GM12878 (cell line): ENCODE measurements around the gene CNTD1. TPM values are rescaled to one million over a fixed set of nuclear protein-coding genes. Genes with fewer than 3 reads are reported as not detected.

ENCODE experiments used
- ATAC-seq: fragments of 200-7000 bp; cut with Tn5 transposase; 3 replicates; pipeline ENCODE4 v1.9.1; 2020; ENCODE audit warnings: mild to moderate bottlenecking, moderate library complexity
- BruUV-seq: library from RNA; stranded (reverse); fragments of 400-500 nt; replicated peaks from 2 replicates; lab custom pipeline; 2021; lab: Mats Ljungman, UMichigan
- CTCF ChIA-PET: fragments of 300-600 bp; sonication (Branson Sonifier 250); formaldehyde crosslinking; extraction: SDS; loops from one replicate; lab custom pipeline; 2021; ENCODE audit warnings: inconsistent platforms; lab: Yijun Ruan, JAX
- POLR2A ChIA-PET: fragments of 350-600 bp; formaldehyde crosslinking; extraction: SDS; loops from one replicate; lab custom pipeline; 2021; ENCODE audit warnings: inconsistent platforms; lab: Charles Lee
- RAD21 ChIA-PET: fragments of 300-600 bp; sonication (Branson Sonifier 250); formaldehyde crosslinking; loops from one replicate; lab custom pipeline; 2023; ENCODE audit warnings: antibody characterized with exemption; ENCODE audit not compliant: unreplicated experiment; lab: Charles Lee
- SMC1A ChIA-PET: fragments of 300-600 bp; sonication (Branson Sonifier 250); formaldehyde crosslinking; loops from one replicate; lab custom pipeline; 2023; ENCODE audit not compliant: unreplicated experiment, uncharacterized antibody; lab: Charles Lee
- DNase-seq: peaks from one replicate; pipeline ENCODE4 v3.0.0-alpha.2; 2011; ENCODE audit warnings: low read depth, low spot score
- FAIRE-seq: peaks from 3 replicates; lab custom pipeline; 2011; peaks lifted over from hg19 to GRCh38; lab: Jason Lieb, UNC
- H2AFZ ChIP-seq: 2 replicates; pipeline ENCODE4 v1.6.0; 2011; ENCODE audit warnings: low read depth, low read length, control low read depth; ENCODE audit not compliant: control insufficient read depth
- H3K27ac ChIP-seq: 2 replicates; pipeline ENCODE4 v1.5.1; 2011; ENCODE audit warnings: control low read depth; ENCODE audit not compliant: control insufficient read depth, insufficient read depth
- H3K27me3 ChIP-seq, 2 experiments: replicated peaks in 1 of 2; 2 replicates each; pipeline versions ENCODE4 v1.6.0 to v1.6.1; 2011; ENCODE audit warnings: low read length in 1 of 2; ENCODE audit not compliant: control insufficient read depth in 2 of 2, insufficient read depth in 2 of 2
- H3K36me3 ChIP-seq, 2 experiments: 2 replicates each; pipeline ENCODE4 v1.5.1; 2011; ENCODE audit warnings: low read length in 1 of 2; ENCODE audit not compliant: control insufficient read depth in 2 of 2, insufficient read depth in 2 of 2
- H3K4me1 ChIP-seq: 2 replicates; pipeline ENCODE4 v1.6.1; 2011; ENCODE audit warnings: mild to moderate bottlenecking, low read length, moderate library complexity, mixed read lengths; ENCODE audit not compliant: control insufficient read depth, insufficient read depth
- H3K4me2 ChIP-seq: 2 replicates; pipeline ENCODE4 v1.6.0; 2011; ENCODE audit warnings: control low read depth; ENCODE audit not compliant: control insufficient read depth, insufficient read depth
- H3K4me3 ChIP-seq: fragments of 200-600 bp; sonication (generic); 2 replicates; pipeline ENCODE4 v1.5.1; 2016
- H3K79me2 ChIP-seq: 2 replicates; pipeline ENCODE4 v1.6.0; 2011; ENCODE audit warnings: low read length; ENCODE audit not compliant: control insufficient read depth, insufficient read depth
- H3K9ac ChIP-seq: 2 replicates; pipeline ENCODE4 v1.8.0; 2011; ENCODE audit warnings: low read length, control low read depth, mixed read lengths; ENCODE audit not compliant: control insufficient read depth, insufficient read depth
- H3K9me3 ChIP-seq: replicated peaks from 3 replicates; pipeline ENCODE4 v1.5.1; 2011; ENCODE audit warnings: mild to moderate bottlenecking, low read length; ENCODE audit not compliant: control insufficient read depth, insufficient read depth
- H4K20me1 ChIP-seq: 2 replicates; pipeline ENCODE4 v1.6.0; 2011; ENCODE audit not compliant: control insufficient read depth, insufficient read depth
- BHLHE40 ChIP-seq, 2 experiments: fragments of 450-650 bp in 1 of 2; IDR thresholded peaks; 2 replicates each; pipeline ENCODE4 v1.6.1; 2011 to 2017; ENCODE audit warnings: low read depth in 2 of 2, borderline replicate concordance in 1 of 2, improper control_type of control experiment in 1 of 2, low read length in 1 of 2, mild to moderate bottlenecking in 1 of 2
- EED ChIP-seq: sonication (generic); IDR thresholded peaks from 2 replicates; pipeline ENCODE4 v1.6.1; 2016; ENCODE audit warnings: antibody characterized with exemption, low read depth
- MEF2B ChIP-seq: fragments of 450-650 bp; IDR thresholded peaks from 2 replicates; pipeline ENCODE4 v1.6.1; 2018; ENCODE audit warnings: mild to moderate bottlenecking, moderate library complexity; ENCODE audit not compliant: partially characterized antibody, poor library complexity, severe bottlenecking
- NKRF ChIP-seq: fragments of 450-650 bp; conservative IDR thresholded peaks from 2 replicates; pipeline ENCODE4 v1.6.1; 2017; ENCODE audit warnings: mild to moderate bottlenecking, moderate library complexity
- NR2C1 ChIP-seq: fragments of 450-650 bp; IDR thresholded peaks from 2 replicates; pipeline ENCODE4 v1.6.1; 2017; ENCODE audit warnings: antibody characterized with exemption, mild to moderate bottlenecking, moderate library complexity
- PBX3 ChIP-seq: IDR thresholded peaks from 2 replicates; pipeline ENCODE4 v1.6.1; 2011; ENCODE audit warnings: mild to moderate bottlenecking, low read depth, low read length, moderate library complexity; ENCODE audit not compliant: insufficient replicate concordance
- POLR2AphosphoS2 ChIP-seq: IDR thresholded peaks from 2 replicates; pipeline ENCODE4 v1.6.1; 2011; ENCODE audit warnings: low read depth, mild to moderate bottlenecking, low read length, improper control_type of control experiment, moderate library complexity
- RCOR1 ChIP-seq: conservative IDR thresholded peaks from 2 replicates; pipeline ENCODE4 v1.6.1; 2012; ENCODE audit warnings: low read depth, low read length, improper control_type of control experiment
- SIN3A ChIP-seq: IDR thresholded peaks from 2 replicates; pipeline ENCODE4 v1.6.1; 2012; ENCODE audit warnings: low read depth, low read length, improper control_type of control experiment
- SMC3 ChIP-seq: IDR thresholded peaks from 2 replicates; pipeline ENCODE4 v1.6.1; 2011; ENCODE audit warnings: low read length, improper control_type of control experiment, borderline replicate concordance
- STAT1 ChIP-seq: fragments of 450-650 bp; conservative IDR thresholded peaks from 2 replicates; pipeline ENCODE4 v1.6.1; 2014; ENCODE audit warnings: antibody characterized with exemption, mild to moderate bottlenecking
- YY1 ChIP-seq: IDR thresholded peaks from 2 replicates; pipeline ENCODE4 v1.6.1; 2011; ENCODE audit warnings: low read depth, mild to moderate bottlenecking, low read length
- ZBTB11 ChIP-seq: fragments of 450-650 bp; formaldehyde crosslinking; IDR thresholded peaks from 2 replicates; pipeline ENCODE4 v1.5.0; 2022; ENCODE audit warnings: mild to moderate bottlenecking, missing genetic modification characterization
- ZNF217 ChIP-seq: fragments of 450-650 bp; IDR thresholded peaks from 2 replicates; pipeline ENCODE4 v1.6.1; 2017; ENCODE audit warnings: antibody characterized with exemption, mild to moderate bottlenecking
- in situ Hi-C: fragments of 300-500 bp; cut with MboI; formaldehyde crosslinking; loops from 9 replicates; pipeline ENCODE4 v1.14.3; 2018; ENCODE audit warnings: mixed read lengths
- intact Hi-C: fragments of 100-400 bp; cut with micrococcal nuclease; formaldehyde crosslinking; loops from one replicate; pipeline ENCODE4 v1.14.2; 2022; ENCODE audit not compliant: unreplicated experiment
- polyA plus RNA-seq, 11 experiments: library from polyadenylated mRNA; depleted of rRNA in 4 of 11; unstranded in 6 of 11; stranded (reverse) in 5 of 11; fragments of >200 nt; fragmentation: Nextera tagmentation in 4 of 11; fragmentation: Illumina TruSeq in 1 of 11; extraction: Ambion mirVana in 4 of 11; extraction: Trizol in 1 of 11; gene quantifications; 1 replicate in 1 of 11; 2 replicates in 10 of 11; pipeline versions ENCODE4 v1.2.1 to v1.2.3, GENCODE V29; 2011 to 2016; ENCODE audit warnings: inconsistent platforms in 2 of 11, missing spikeins in 2 of 11, low read depth in 1 of 11
- total RNA-seq, 4 experiments: library from RNA; depleted of rRNA in 3 of 4; stranded (reverse); fragments of >200 nt in 3 of 4; fragmentation: Illumina TruSeq in 1 of 4; extraction: Trizol in 1 of 4; gene quantifications; 2 replicates each; pipeline versions ENCODE4 v1.2.1 to v1.2.3, GENCODE V29; 2013 to 2021

Gene CNTD1
- total and polyA plus RNA-seq, 10 of the 15 experiments (the other 5 are each of a cell fraction or from before 2014, with no cell fraction given) = 0.06 to 1.5 (median 1.1) TPM; not detected in 4

GRCh38 chr17:42830971-42831370 is 32.3 kb downstream of the CNTD1 start:
- RAD21 ChIA-PET = interaction anchor here (1.0 kb wide), 1 partner anchor 167 kb away, joined by 3 read pairs; the partner anchor contains the start of gene RPL27
- intact Hi-C loops (no loop called here), in situ Hi-C loops (no loop called here)
- Histone ChIP-seq H3K9me3 (no peaks in the 10 kb centered on the region; the same call in 2 of the 3 replicates), H3K27ac (no peak overlapping the region), H4K20me1 (no peaks in the 10 kb centered on the region), H3K9ac (no peak overlapping the region), H2AFZ (no peak overlapping the region), H3K4me2 (no peak overlapping the region), H3K4me3 (no peak overlapping the region), H3K4me1 (peaks cover 5% of the 10 kb centered on the region; the same call in 1 of the 2 replicates), H3K36me3 (peaks cover 0 to 4% of the 10 kb centered on the region in 2 experiments; a peak in 1 of 4 replicates), H3K27me3 (no peaks in the 10 kb centered on the region), H3K79me2 (peaks cover 30% of the 10 kb centered on the region)
- ATAC-seq = no peak
- TF ChIP-seq POLR2AphosphoS2 (no peak), SIN3A (no peak), ZNF217 (no peak), EED (no peak), NR2C1 (no peak), ZBTB11 (CRISPR knock-in tag) (no peak), STAT1 (no peak), RCOR1 (no peak), PBX3 (no peak), YY1 (no peak), SMC3 (no peak), BHLHE40 (IDR thresholded peaks at IDR 0.05; ENCODE audit: borderline replicate concordance in 1 of 2, low read depth in 2 of 2, low read length in 1 of 2) (no peak), MEF2B (no peak), NKRF (no peak)
- BruUV-seq = no TSS peak
- POLR2A ChIA-PET = interaction anchor here (0.5 kb wide), 2 partner anchors 302 to 477 kb away, joined by 4 to 7 read pairs; no protein-coding TSS in a partner anchor
- FAIRE-seq = no peak
- no peak for DNase-seq
- SMC1A ChIA-PET = no interaction called here
- CTCF ChIA-PET = interaction anchor here (1.2 to 6.8 kb wide), 3 partner anchors 9 to 167 kb away, joined by 3 to 81 read pairs (median 5); partner anchors contain the start of genes BECN1 and RPL27
